H1 (cell line): ENCODE data around the gene PRPF39. TPM values are rescaled to one million over a fixed set of nuclear protein-coding genes. Genes with fewer than 3 reads are reported as not detected.

ENCODE experiments used
- CHD2 ChIP-seq: IDR thresholded peaks from 2 replicates; pipeline ENCODE4 v1.6.1; 2012; ENCODE audit warnings: low read length, improper control_type of control experiment
- POU5F1 ChIP-seq: IDR thresholded peaks from 2 replicates; pipeline ENCODE4 v1.6.1; 2011; ENCODE audit warnings: low read depth, mild to moderate bottlenecking, low read length, moderate library complexity
- polyA plus RNA-seq, 7 experiments: library from polyadenylated mRNA; depleted of rRNA in 3 of 7; stranded (reverse) in 5 of 7; unstranded in 2 of 7; fragments of >200 nt in 5 of 7; fragments of 200-250 nt in 2 of 7; gene quantifications; 1 replicate in 5 of 7; 2 replicates in 1 of 7; 4 replicates in 1 of 7; pipeline versions ENCODE4 v1.2.1 to v1.2.3, GENCODE V29; 2011 to 2013; ENCODE audit warnings: missing spikeins in 2 of 7, mixed read lengths in 2 of 7
- small RNA-seq: library from polyadenylated mRNA; stranded (forward); fragments of <200 nt; extraction: miRNeasy Mini kit (QIAGEN cat#:217004); gene quantifications from one replicate; pipeline ENCODE3, GENCODE V24; 2013; ENCODE audit not compliant: insufficient read depth
- total RNA-seq: library from RNA; stranded (reverse); fragmentation: NEBNext Ultra II Directional; extraction: Animal tissue kit (Norgen Biotek cat#: 25700); gene quantifications from 2 replicates; pipeline ENCODE4 v1.2.1, GENCODE V29; 2021

The PRPF39 gene
- total and polyA plus RNA-seq, 2 of the 8 experiments (the other 6 are each of a cell fraction or from before 2014, with no cell fraction given): 22.4 to 43.3 TPM

- no peak for TF ChIP-seq CHD2
- no peak for TF ChIP-seq POU5F1
These were observed 72.2 kb downstream of the PRPF39 start (continued) for GRCh38 chr14:45156067-45156466.

Small RNA genes within 50 kb of the gene (small RNA-seq; reads per million reads assigned to genes)
- not detected for gene RF00151
- gene SNORD127: 51.8 reads per million, percentile 96 among the genes with 10 or more reads in this experiment

Other genes with a start within 250 kb of the PRPF39 start
- gene KLHL28, start 122.2 kb upstream of the PRPF39 start, total RNA-seq: 8.4 and 10.5 TPM in 2 replicates
- gene KLHL28, start 122.2 kb upstream of the PRPF39 start, polyA plus RNA-seq (2011; rRNA removed): 2.2 and 3.3 TPM in 2 replicates
- 6.8 and 8.9 TPM in 2 replicates for gene TOGARAM1, start 121.9 kb upstream of the PRPF39 start, total RNA-seq
- gene TOGARAM1, start 121.9 kb upstream of the PRPF39 start, polyA plus RNA-seq (2011; rRNA removed): 1.3 and 2.5 TPM in 2 replicates
- 148 and 149 TPM in 2 replicates for gene FKBP3, start 50.4 kb downstream of the PRPF39 start, total RNA-seq
- gene FKBP3, start 50.4 kb downstream of the PRPF39 start, polyA plus RNA-seq (2011; rRNA removed): 19.2 and 36.0 TPM in 2 replicates
- 10.5 and 12.5 TPM in 2 replicates for gene FANCM, start 51.8 kb downstream of the PRPF39 start, total RNA-seq
- 2.3 and 3.2 TPM in 2 replicates for gene FANCM, start 51.8 kb downstream of the PRPF39 start, polyA plus RNA-seq (2011; rRNA removed)
- gene MIS18BP1, start 169.1 kb downstream of the PRPF39 start, total RNA-seq: 73.0 and 80.5 TPM in 2 replicates
- gene MIS18BP1, start 169.1 kb downstream of the PRPF39 start, polyA plus RNA-seq (2011; rRNA removed): 12.8 and 13.1 TPM in 2 replicates